OCI-LY1 (cell line): ENCODE measurements around the gene GUCA2B.

Experiments used
- H2AFZ ChIP-seq: fragments of 200-600 bp; sonication (generic), shearing (Covaris generic); 2 replicates; pipeline ENCODE4 v1.6.0; 2014; ENCODE audit warnings: antibody characterized with exemption, mild to moderate bottlenecking, low read length
- H3F3A ChIP-seq: fragments of 200-600 bp; sonication (generic), shearing (Covaris generic); 2 replicates; pipeline ENCODE4 v1.6.0; 2014; ENCODE audit warnings: mild to moderate bottlenecking, antibody characterized with exemption, low read length, moderate library complexity; ENCODE audit not compliant: insufficient read depth
- H3K27ac ChIP-seq: fragments of 200-600 bp; sonication (generic); 2 replicates; pipeline ENCODE4 v1.5.1; 2014; ENCODE audit warnings: low read length, mixed run types, mild to moderate bottlenecking, low read depth; ENCODE audit not compliant: poor library complexity, severe bottlenecking
- H3K27me3 ChIP-seq: fragments of 200-600 bp; sonication (generic); 2 replicates; pipeline ENCODE4 v1.6.0; 2014; ENCODE audit warnings: antibody characterized with exemption, mild to moderate bottlenecking, low read length, moderate library complexity; ENCODE audit not compliant: insufficient read depth
- H3K36me3 ChIP-seq: fragments of 200-600 bp; sonication (generic); 2 replicates; pipeline ENCODE4 v1.6.1; 2014; ENCODE audit warnings: mild to moderate bottlenecking, antibody characterized with exemption, low read length, moderate library complexity, mixed read lengths; ENCODE audit not compliant: insufficient read depth
- H3K4me1 ChIP-seq: fragments of 200-600 bp; sonication (generic); 2 replicates; pipeline ENCODE4 v1.5.1; 2014; ENCODE audit warnings: mild to moderate bottlenecking, low read length, moderate library complexity; ENCODE audit not compliant: insufficient read depth, severe bottlenecking
- H3K4me2 ChIP-seq: fragments of 200-600 bp; sonication (generic), shearing (Covaris generic); 2 replicates; pipeline ENCODE4 v1.6.1; 2014; ENCODE audit warnings: low read length
- H3K4me3 ChIP-seq: fragments of 200-600 bp; sonication (generic); 2 replicates; pipeline ENCODE4 v1.5.1; 2014; ENCODE audit warnings: low read length, low read depth, mild to moderate bottlenecking, mixed read lengths; ENCODE audit not compliant: poor library complexity, severe bottlenecking
- H3K79me2 ChIP-seq: fragments of 200-600 bp; shearing (Covaris generic); 2 replicates; pipeline ENCODE4 v1.6.1; 2016; ENCODE audit warnings: mixed run types, low read length, mixed read lengths; ENCODE audit not compliant: insufficient read depth
- H3K9ac ChIP-seq: fragments of 200-600 bp; sonication (generic), shearing (Covaris generic); 2 replicates; pipeline ENCODE4 v1.6.1; 2014; ENCODE audit warnings: mild to moderate bottlenecking, low read length, mixed read lengths
- H3K9me2 ChIP-seq: fragments of 200-600 bp; sonication (generic), shearing (Covaris generic); 2 replicates; pipeline ENCODE4 v1.6.1; 2014; ENCODE audit warnings: low read depth, mild to moderate bottlenecking, low read length, mixed read lengths
- H3K9me3 ChIP-seq: fragments of 200-600 bp; shearing (Covaris generic); 2 replicates; pipeline ENCODE4 v1.6.1; 2014; ENCODE audit warnings: low read length, mixed read lengths
- H4K20me1 ChIP-seq: fragments of 200-600 bp; sonication (generic), shearing (Covaris generic); 2 replicates; pipeline ENCODE4 v1.6.0; 2016; ENCODE audit warnings: mild to moderate bottlenecking, low read length; ENCODE audit not compliant: insufficient read depth
- EZH2 ChIP-seq: fragments of 200-600 bp; sonication (generic), shearing (Covaris generic); IDR thresholded peaks from 2 replicates; pipeline ENCODE4 v1.8.0; 2017; ENCODE audit warnings: borderline replicate concordance, mixed run types, mild to moderate bottlenecking, antibody characterized with exemption, low read length, moderate library complexity, mixed read lengths
- TF ChIP-seq, protein P1 (sequence below): fragments of 200-600 bp; sonication (generic), shearing (Covaris generic); IDR thresholded peaks from 2 replicates; pipeline ENCODE4 v1.5.1; 2017; ENCODE audit warnings: mild to moderate bottlenecking, antibody characterized with exemption, low read length, moderate library complexity, mixed read lengths

Gene GUCA2B

DNA sequence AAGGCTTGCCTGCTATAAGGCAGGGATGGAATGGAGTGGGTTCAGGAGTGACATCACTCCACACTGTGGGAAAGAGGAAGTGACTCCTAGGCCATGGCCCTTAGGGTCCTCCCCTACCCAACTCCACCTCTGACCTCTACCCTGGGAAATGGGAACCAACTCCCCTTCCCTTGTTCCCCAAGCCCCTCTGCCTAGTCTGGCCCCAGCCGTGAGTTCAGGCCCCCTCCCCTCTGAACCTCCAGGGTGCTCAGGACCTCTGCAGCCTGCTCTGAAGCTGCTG, 15.1 kb downstream of the GUCA2B start:
- Histone ChIP-seq H3F3A (no peaks in the 10 kb centered on the region), H3K27me3 (peaks cover 4% of the 10 kb centered on the region; the same call in 1 of the 2 replicates), H4K20me1 (no peaks in the 10 kb centered on the region), H3K4me1 (no peaks in the 10 kb centered on the region), H3K79me2 (no peaks in the 10 kb centered on the region), H2AFZ (no peak overlapping the region), H3K9me2 (no peaks in the 10 kb centered on the region), H3K9ac (no peak overlapping the region), H3K4me3 (no peak overlapping the region), H3K27ac (no peak overlapping the region), H3K4me2 (no peak overlapping the region), H3K36me3 (no peaks in the 10 kb centered on the region), H3K9me3 (no peaks in the 10 kb centered on the region)
- TF ChIP-seq EZH2 = no peak
- TF ChIP-seq, protein P1, sequence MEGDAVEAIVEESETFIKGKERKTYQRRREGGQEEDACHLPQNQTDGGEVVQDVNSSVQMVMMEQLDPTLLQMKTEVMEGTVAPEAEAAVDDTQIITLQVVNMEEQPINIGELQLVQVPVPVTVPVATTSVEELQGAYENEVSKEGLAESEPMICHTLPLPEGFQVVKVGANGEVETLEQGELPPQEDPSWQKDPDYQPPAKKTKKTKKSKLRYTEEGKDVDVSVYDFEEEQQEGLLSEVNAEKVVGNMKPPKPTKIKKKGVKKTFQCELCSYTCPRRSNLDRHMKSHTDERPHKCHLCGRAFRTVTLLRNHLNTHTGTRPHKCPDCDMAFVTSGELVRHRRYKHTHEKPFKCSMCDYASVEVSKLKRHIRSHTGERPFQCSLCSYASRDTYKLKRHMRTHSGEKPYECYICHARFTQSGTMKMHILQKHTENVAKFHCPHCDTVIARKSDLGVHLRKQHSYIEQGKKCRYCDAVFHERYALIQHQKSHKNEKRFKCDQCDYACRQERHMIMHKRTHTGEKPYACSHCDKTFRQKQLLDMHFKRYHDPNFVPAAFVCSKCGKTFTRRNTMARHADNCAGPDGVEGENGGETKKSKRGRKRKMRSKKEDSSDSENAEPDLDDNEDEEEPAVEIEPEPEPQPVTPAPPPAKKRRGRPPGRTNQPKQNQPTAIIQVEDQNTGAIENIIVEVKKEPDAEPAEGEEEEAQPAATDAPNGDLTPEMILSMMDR = no peak

GRCh38 chr1:42168763-42169162, 15.6 kb downstream of the GUCA2B start:
- no peaks in the 10 kb centered on the region for H3K9me3 ChIP-seq
- TF ChIP-seq, protein P1 = no peak
- TF ChIP-seq EZH2 = no peak
- no peak overlapping the region for H2AFZ ChIP-seq
- H3K4me1 ChIP-seq = no peaks in the 10 kb centered on the region
- H3K4me3 ChIP-seq = no peak overlapping the region
- no peaks in the 10 kb centered on the region for H3K79me2 ChIP-seq
- H4K20me1 ChIP-seq = no peaks in the 10 kb centered on the region
- no peaks in the 10 kb centered on the region for H3F3A ChIP-seq
- H3K27me3 ChIP-seq = no peaks in the 10 kb centered on the region; the same call in 1 of the 2 replicates
- no peaks in the 10 kb centered on the region for H3K36me3 ChIP-seq
- H3K9ac ChIP-seq = no peak overlapping the region
- no peak overlapping the region for H3K27ac ChIP-seq
- H3K4me2 ChIP-seq = no peak overlapping the region
- H3K9me2 ChIP-seq = no peaks in the 10 kb centered on the region

GRCh38 chr1:42170779-42171621, 17.8 kb downstream of the GUCA2B start:
- Histone ChIP-seq H3K36me3 (no peaks in the 10 kb centered on the region), H3K27ac (no peak overlapping the region), H3K9me2 (no peaks in the 10 kb centered on the region), H3K27me3 (no peaks in the 10 kb centered on the region; the same call in 1 of the 2 replicates), H3K4me1 (no peaks in the 10 kb centered on the region), H4K20me1 (no peaks in the 10 kb centered on the region), H2AFZ (no peak overlapping the region), H3K9ac (no peak overlapping the region), H3K4me3 (no peak overlapping the region), H3K4me2 (no peak overlapping the region), H3K79me2 (no peaks in the 10 kb centered on the region), H3F3A (no peaks in the 10 kb centered on the region), H3K9me3 (no peaks in the 10 kb centered on the region)
- TF ChIP-seq, protein P1 = no peak
- no peak for TF ChIP-seq EZH2
